CD8-positive, alpha-beta memory T cell (primary cell): ENCODE data around the gene SPRING1. TPM values are rescaled to one million over a fixed set of nuclear protein-coding genes. Genes with fewer than 3 reads are reported as not detected.
A peak's percentile ranks its signal among the peaks of the same experiment; 100 is the strongest.
"Not testable (repeated sequence)": the region's sequence is repeated elsewhere in the genome, so short reads cannot be mapped to it uniquely, and the experiment has no call there.

Source experiments
- CTCF ChIA-PET: fragments of 350-600 bp; sonication (Branson Sonifier 250); formaldehyde crosslinking; loops from one replicate; lab custom pipeline; 2021; ENCODE audit warnings: antibody characterized with exemption; lab: Charles Lee
- POLR2A ChIA-PET: fragments of 350-600 bp; sonication (Branson Sonifier 250); formaldehyde crosslinking; loops from one replicate; lab custom pipeline; 2021; ENCODE audit warnings: antibody characterized with exemption; lab: Charles Lee
- DNase-seq, 5 donors: peaks; one replicate each; pipeline versions ENCODE4 v3.0.0 to v3.0.0-alpha.2; 2020 to 2022; ENCODE audit warnings: mixed read lengths in 1 of 5
- H3K27ac ChIP-seq: one replicate; pipeline ENCODE4 v1.7.0; 2013; ENCODE audit warnings: low read depth, mild to moderate bottlenecking, low read length, moderate library complexity
- H3K27me3 ChIP-seq: 2 replicates; pipeline ENCODE4 v1.7.0; 2013; ENCODE audit warnings: low read length, mild to moderate bottlenecking; ENCODE audit not compliant: insufficient read depth, poor library complexity, severe bottlenecking
- H3K36me3 ChIP-seq: 2 replicates; pipeline ENCODE4 v1.7.0; 2013; ENCODE audit warnings: mild to moderate bottlenecking, low read length, moderate library complexity; ENCODE audit not compliant: insufficient read depth
- H3K4me1 ChIP-seq: 2 replicates; pipeline ENCODE4 v1.7.0; 2013; ENCODE audit warnings: mild to moderate bottlenecking, low read length, moderate library complexity; ENCODE audit not compliant: insufficient read depth
- H3K4me3 ChIP-seq: 2 replicates; pipeline ENCODE4 v1.7.0; 2013; ENCODE audit warnings: mild to moderate bottlenecking, low read length
- H3K9me3 ChIP-seq: 2 replicates; pipeline ENCODE4 v1.7.0; 2013; ENCODE audit warnings: mild to moderate bottlenecking, low read length
- H3K27ac Mint-ChIP-seq, 8 donors: one replicate each; pipeline ENCODE4 v1.8.0; 2020 to 2021; ENCODE audit warnings: mixed read lengths in 8 of 8, mild to moderate bottlenecking in 6 of 8, inconsistent platforms in 3 of 8, moderate library complexity in 3 of 8
- H3K27me3 Mint-ChIP-seq, 2 donors: one replicate each; pipeline ENCODE4 v1.8.0; 2020 to 2021; ENCODE audit warnings: mixed read lengths in 2 of 2, mild to moderate bottlenecking in 1 of 2, moderate library complexity in 1 of 2
- H3K36me3 Mint-ChIP-seq, 3 donors: one replicate each; pipeline ENCODE4 v1.8.0; 2020 to 2021; ENCODE audit warnings: mixed read lengths in 3 of 3, inconsistent platforms in 1 of 3, mild to moderate bottlenecking in 1 of 3
- H3K4me1 Mint-ChIP-seq, 3 donors: one replicate each; pipeline ENCODE4 v1.8.0; 2020 to 2021; ENCODE audit warnings: mixed read lengths in 3 of 3, inconsistent platforms in 1 of 3, mild to moderate bottlenecking in 1 of 3
- H3K4me3 Mint-ChIP-seq, 7 donors: one replicate each; pipeline ENCODE4 v1.8.0; 2020 to 2021; ENCODE audit warnings: mixed read lengths in 7 of 7, mild to moderate bottlenecking in 6 of 7, moderate library complexity in 4 of 7, inconsistent platforms in 2 of 7
- H3K9me3 Mint-ChIP-seq, 5 donors: one replicate each; pipeline ENCODE4 v1.8.0; 2020 to 2022; ENCODE audit warnings: mixed read lengths in 5 of 5, mild to moderate bottlenecking in 3 of 5, moderate library complexity in 2 of 5, inconsistent platforms in 1 of 5
- polyA plus RNA-seq: library from polyadenylated mRNA; unstranded; fragments of 300-500 nt; fragmentation: Illumina TruSeq; gene quantifications from one replicate; pipeline ENCODE4 v1.2.3, GENCODE V29; 2021
- total RNA-seq, 2 experiments: library from RNA; stranded (reverse); gene quantifications; one replicate each; pipeline ENCODE4 v1.2.3, GENCODE V29; 2021

Gene SPRING1
- total and polyA plus RNA-seq, 3 experiments from 2014 or later = 24.0 to 44.0 (median 41.3) TPM

- DNase-seq, H3K4me1 Mint-ChIP-seq, H3K36me3 Mint-ChIP-seq, H3K9me3 ChIP-seq, CTCF ChIA-PET, H3K27me3 Mint-ChIP-seq, H3K27ac ChIP-seq, H3K4me3 Mint-ChIP-seq, H3K36me3 ChIP-seq, H3K4me1 ChIP-seq, H3K9me3 Mint-ChIP-seq, H3K27me3 ChIP-seq, H3K4me3 ChIP-seq, POLR2A ChIA-PET: not testable (repeated sequence)
- peak overlapping the region in 1 of 8 donors; percentile 1 for H3K27ac Mint-ChIP-seq
These were observed 16.2 kb upstream of the SPRING1 start for GRCh38 chr12:116754097-116754496.

GRCh38 chr12:116750298-116750697 lies 12.4 kb upstream of the SPRING1 start:
- Mint-ChIP-seq H3K9me3 (no peaks in the 10 kb centered on the region), H3K27me3 (no peaks in the 10 kb centered on the region), H3K36me3 (peaks cover 2 to 9% (median 5%) of the 10 kb centered on the region in 3 donors), H3K4me1 (no peaks in the 10 kb centered on the region), H3K27ac (no peak overlapping the region), H3K4me3 (no peak overlapping the region)
- Histone ChIP-seq H3K27me3 (no peaks in the 10 kb centered on the region), H3K27ac (no peak overlapping the region), H3K4me1 (no peaks in the 10 kb centered on the region), H3K4me3 (no peak overlapping the region), H3K36me3 (no peaks in the 10 kb centered on the region), H3K9me3 (no peaks in the 10 kb centered on the region)
- ChIA-PET CTCF (no interaction called here), POLR2A (no interaction called here)
- DNase-seq = no peak

GRCh38 chr12:116749884-116750283 lies 12.0 kb upstream of the SPRING1 start:
- Mint-ChIP-seq H3K4me3 (no peak overlapping the region), H3K4me1 (no peaks in the 10 kb centered on the region), H3K27me3 (no peaks in the 10 kb centered on the region), H3K9me3 (no peaks in the 10 kb centered on the region), H3K36me3 (peaks cover 2 to 8% (median 5%) of the 10 kb centered on the region in 3 donors), H3K27ac (no peak overlapping the region)
- H3K4me1 ChIP-seq = no peaks in the 10 kb centered on the region
- no peaks in the 10 kb centered on the region for H3K27me3 ChIP-seq
- no peak for DNase-seq
- ChIA-PET POLR2A (no interaction called here), CTCF (no interaction called here)
- H3K9me3 ChIP-seq = no peaks in the 10 kb centered on the region
- no peak overlapping the region for H3K27ac ChIP-seq
- H3K4me3 ChIP-seq = no peak overlapping the region
- H3K36me3 ChIP-seq = no peaks in the 10 kb centered on the region

- no peaks in the 10 kb centered on the region for H3K27me3 ChIP-seq
- Mint-ChIP-seq H3K4me3 (no peak overlapping the region), H3K9me3 (no peaks in the 10 kb centered on the region), H3K27ac (no peak overlapping the region), H3K4me1 (no peaks in the 10 kb centered on the region), H3K36me3 (no peaks in the 10 kb centered on the region), H3K27me3 (no peaks in the 10 kb centered on the region)
- no peak for DNase-seq
- CTCF ChIA-PET = no interaction called here
- POLR2A ChIA-PET = interaction anchor here (0.6 to 0.7 kb wide), 2 partner anchors 12 to 169 kb away, joined by 3 read pairs; no protein-coding TSS in a partner anchor
- no peak overlapping the region for H3K4me3 ChIP-seq
- no peaks in the 10 kb centered on the region for H3K4me1 ChIP-seq
- no peak overlapping the region for H3K27ac ChIP-seq
- no peaks in the 10 kb centered on the region for H3K9me3 ChIP-seq
- no peaks in the 10 kb centered on the region for H3K36me3 ChIP-seq
These were observed 7.7 kb upstream of the SPRING1 start for GRCh38 chr12:116745554-116745953.

GRCh38 chr12:116744766-116745165 lies 6.9 kb upstream of the SPRING1 start:
- no peak overlapping the region for H3K27ac Mint-ChIP-seq
- DNase-seq = no peak
- H3K4me3 Mint-ChIP-seq = no peak overlapping the region
- H3K4me3 ChIP-seq = no peak overlapping the region
- H3K36me3 Mint-ChIP-seq = no peaks in the 10 kb centered on the region
- H3K9me3 Mint-ChIP-seq = no peaks in the 10 kb centered on the region
- no peaks in the 10 kb centered on the region for H3K27me3 Mint-ChIP-seq
- no peak overlapping the region for H3K27ac ChIP-seq
- H3K9me3 ChIP-seq = no peaks in the 10 kb centered on the region
- no peaks in the 10 kb centered on the region for H3K4me1 Mint-ChIP-seq
- no peaks in the 10 kb centered on the region for H3K27me3 ChIP-seq
- H3K4me1 ChIP-seq = no peaks in the 10 kb centered on the region
- CTCF ChIA-PET = no interaction called here
- no peaks in the 10 kb centered on the region for H3K36me3 ChIP-seq
- POLR2A ChIA-PET = interaction anchor here (0.6 to 0.7 kb wide), 2 partner anchors 13 to 169 kb away, joined by 3 read pairs; no protein-coding TSS in a partner anchor

GRCh38 chr12:116742787-116743186 lies 4.9 kb upstream of the SPRING1 start:
- H3K27me3 ChIP-seq, H3K27ac Mint-ChIP-seq, H3K4me1 ChIP-seq, H3K9me3 ChIP-seq, H3K36me3 ChIP-seq, CTCF ChIA-PET, DNase-seq, POLR2A ChIA-PET, H3K27me3 Mint-ChIP-seq, H3K9me3 Mint-ChIP-seq, H3K4me3 ChIP-seq, H3K36me3 Mint-ChIP-seq, H3K27ac ChIP-seq, H3K4me3 Mint-ChIP-seq: not testable (repeated sequence)
- H3K4me1 Mint-ChIP-seq = peaks cover 6 to 16% (median 12%) of the 10 kb centered on the region in 3 donors

- CTCF ChIA-PET = no interaction called here
- no peaks in the 10 kb centered on the region for H3K9me3 Mint-ChIP-seq
These were observed 1.6 kb upstream of the SPRING1 start for GRCh38 chr12:116739381-116739887.

GRCh38 chr12:116736962-116737773 lies 701 bp downstream of the SPRING1 start:
- no peaks in the 10 kb centered on the region for H3K9me3 ChIP-seq
- peak overlapping the region; percentile 94 for H3K4me3 ChIP-seq
- H3K27me3 ChIP-seq = no peaks in the 10 kb centered on the region
- DNase-seq = no peak
- ChIA-PET CTCF (no interaction called here), POLR2A (interaction anchor here (0.6 kb wide), 1 partner anchor 1324 kb away, joined by 4 read pairs; the partner anchor contains the start of gene WSB2)
- Mint-ChIP-seq H3K4me3 (peak overlapping the region; percentile 87 to 98 (median 92)), H3K4me1 (peaks cover 30 to 51% (median 44%) of the 10 kb centered on the region in 3 donors), H3K36me3 (peaks cover 0 to 29% (median 13%) of the 10 kb centered on the region in 3 donors), H3K9me3 (no peaks in the 10 kb centered on the region), H3K27me3 (no peaks in the 10 kb centered on the region), H3K27ac (peak overlapping the region; percentile 50 to 88 (median 83))
- H3K36me3 ChIP-seq = no peaks in the 10 kb centered on the region
- peaks cover 20% of the 10 kb centered on the region for H3K4me1 ChIP-seq
- peak overlapping the region; percentile 74 for H3K27ac ChIP-seq

More at GRCh38 chr12:116739381-116739887, 1.6 kb upstream of the SPRING1 start:
- Histone ChIP-seq H3K4me3 (no peak overlapping the region), H3K36me3 (no peaks in the 10 kb centered on the region), H3K27ac (no peak overlapping the region), H3K4me1 (peaks cover 20% of the 10 kb centered on the region), H3K27me3 (no peaks in the 10 kb centered on the region), H3K9me3 (no peaks in the 10 kb centered on the region)
- DNase-seq = no peak
- Mint-ChIP-seq H3K4me1 (peaks cover 24 to 36% (median 33%) of the 10 kb centered on the region in 3 donors), H3K27me3 (no peaks in the 10 kb centered on the region), H3K27ac (no peak overlapping the region), H3K36me3 (peaks cover 0 to 15% (median 8%) of the 10 kb centered on the region in 3 donors), H3K4me3 (peak overlapping the region in 2 of 7 donors; percentile 15 to 93)
- POLR2A ChIA-PET = no interaction called here
